Erythroblast (primary cell): ENCODE measurements around the gene HTD2.

ENCODE experiments used
- GATA1 ChIP-seq: IDR thresholded peaks from 2 replicates; pipeline ENCODE4 v1.6.1; 2011; ENCODE audit warnings: low read depth, mild to moderate bottlenecking, control low read depth, low read length, moderate library complexity
- POLR2A ChIP-seq: IDR thresholded peaks from 2 replicates; pipeline ENCODE4 v1.6.1; 2011; ENCODE audit warnings: mild to moderate bottlenecking, low read length

GRCh38 chr3:58329150-58329921, 23.0 kb downstream of the HTD2 start:
- no peak for TF ChIP-seq POLR2A
- TF ChIP-seq GATA1, result no peak
